AG09319 (cell line): ENCODE measurements around the gene ATXN1L.
A peak's percentile ranks its signal among the peaks of the same experiment; 100 is the strongest.
"Not testable (repeated sequence)": the region's sequence is repeated elsewhere in the genome, so short reads cannot be mapped to it uniquely, and the experiment has no call there.

ENCODE experiments used
- DNase-seq: peaks from one replicate; pipeline ENCODE4 v3.0.0-alpha.2; 2010; ENCODE audit warnings: low read depth; ENCODE audit errors: extremely low read depth
- CTCF ChIP-seq: IDR thresholded peaks from 2 replicates; pipeline ENCODE4 v1.5.1; 2011; ENCODE audit warnings: low read depth, mild to moderate bottlenecking, inconsistent platforms, low read length, moderate library complexity

Gene ATXN1L

DNA sequence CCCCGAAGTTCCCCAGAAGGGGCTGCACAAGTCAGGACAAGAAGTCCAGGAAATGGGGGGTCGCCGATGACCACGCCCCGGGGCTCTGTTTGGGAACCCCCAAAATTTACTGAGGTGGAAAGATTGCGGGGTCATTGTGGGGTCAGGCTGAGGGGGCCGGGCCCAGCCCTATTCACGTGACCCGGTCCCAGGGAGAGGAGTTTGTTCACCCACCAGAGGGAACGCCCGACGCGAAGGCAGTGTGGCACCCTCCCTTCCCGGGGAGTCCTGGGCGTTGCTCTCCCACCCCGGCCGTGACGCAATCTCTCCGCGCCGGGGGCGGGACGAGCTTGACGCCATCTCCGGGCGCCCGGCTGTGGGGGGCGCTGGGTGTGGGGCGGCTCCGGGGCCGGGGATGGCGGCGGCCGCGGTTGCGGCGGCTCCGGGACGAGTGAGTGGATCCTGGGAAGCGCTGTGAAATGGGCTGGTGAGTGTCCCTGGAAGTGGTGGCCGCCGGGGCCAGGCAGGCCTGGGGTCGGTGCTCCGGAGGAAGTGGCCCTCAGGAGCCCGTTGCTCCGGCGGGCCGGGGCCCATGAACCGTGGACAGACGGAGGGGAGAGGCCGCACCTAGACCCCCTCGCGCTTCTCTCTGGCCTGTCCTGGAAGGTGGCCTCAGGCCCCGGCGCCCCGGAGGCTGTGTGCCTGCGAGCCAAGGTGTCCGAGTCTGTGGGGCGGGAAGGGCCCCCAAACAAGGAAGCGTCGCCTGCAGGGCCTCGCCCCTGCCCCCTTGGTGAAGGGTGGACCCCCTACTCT lies at the start of gene ATXN1L:
TSS of gene ATXN1L (plus strand) at position 338 of the 792 bp plus-strand sequence. CDS start 3,765 bp downstream, outside the sequence.
- no peak for TF ChIP-seq CTCF
- peak; percentile 80 for DNase-seq

- no peak for DNase-seq
- TF ChIP-seq CTCF: no peak
Observed at GRCh38 chr16:71796501-71797097, 49.2 kb upstream of the ATXN1L start.

DNA sequence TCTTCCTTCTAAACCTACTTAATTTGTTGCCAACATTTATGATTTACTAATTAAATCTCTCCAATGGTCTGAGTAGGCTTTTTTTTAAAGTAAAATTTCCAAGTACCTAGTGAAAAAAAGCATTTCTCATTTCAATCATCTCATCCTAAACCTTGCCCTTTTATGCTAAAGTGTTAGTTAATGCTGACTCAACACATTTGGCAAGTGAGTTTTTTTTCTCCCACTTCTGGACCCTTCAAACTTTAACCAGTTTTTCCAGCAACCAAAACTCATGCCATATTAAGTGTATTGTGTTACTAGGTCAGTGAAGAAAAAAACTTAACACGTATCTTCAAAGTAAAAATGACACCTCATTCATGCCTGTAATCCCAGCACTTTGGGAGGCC lies 42.5 kb upstream of the ATXN1L start:
- DNase-seq: no peak
- TF ChIP-seq CTCF: no peak

DNA sequence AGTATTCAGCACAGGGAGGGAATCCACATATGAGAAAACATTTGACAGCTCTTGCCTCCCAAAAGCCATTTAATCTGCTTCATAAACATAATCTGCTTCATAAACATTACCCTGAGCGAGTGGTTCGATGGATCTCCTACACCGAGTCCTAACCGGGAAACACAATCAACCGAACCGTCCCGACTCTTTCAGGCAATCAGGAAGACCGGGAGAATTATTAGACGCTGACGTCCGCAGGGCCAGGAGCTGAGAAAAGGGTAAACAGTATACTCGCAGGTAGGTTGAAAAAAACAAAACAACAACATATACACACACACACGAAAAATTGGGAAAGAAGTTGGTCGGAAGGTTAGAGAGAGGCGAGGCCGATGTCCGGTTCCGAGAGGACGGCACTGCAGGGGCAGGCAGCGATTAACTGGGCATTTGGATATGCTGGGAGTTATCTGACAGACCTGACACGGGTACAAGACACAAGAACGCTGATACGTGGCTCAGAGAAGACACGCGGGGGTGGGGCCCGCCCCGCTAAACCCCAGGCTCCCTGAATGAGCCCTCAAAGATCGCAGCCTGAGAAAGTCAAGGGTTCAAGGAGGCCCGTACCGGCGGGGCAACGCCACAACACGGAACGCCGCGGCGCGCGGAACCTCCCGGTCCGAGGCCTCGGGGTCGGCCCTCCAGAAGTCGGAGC lies 37.7 kb upstream of the ATXN1L start:
- no peak for DNase-seq
- no peak for TF ChIP-seq CTCF

GRCh38 chr16:71808593-71809459 lies 37.0 kb upstream of the ATXN1L start, which contains the start of gene AP1G1:
Gene AP1G1, minus strand, starts transcription at chr16:71808834. Its CDS starts 19,355 bp downstream, at chr16:71789479.
- TF ChIP-seq CTCF: no peak
- peak; percentile 98 for DNase-seq

DNA sequence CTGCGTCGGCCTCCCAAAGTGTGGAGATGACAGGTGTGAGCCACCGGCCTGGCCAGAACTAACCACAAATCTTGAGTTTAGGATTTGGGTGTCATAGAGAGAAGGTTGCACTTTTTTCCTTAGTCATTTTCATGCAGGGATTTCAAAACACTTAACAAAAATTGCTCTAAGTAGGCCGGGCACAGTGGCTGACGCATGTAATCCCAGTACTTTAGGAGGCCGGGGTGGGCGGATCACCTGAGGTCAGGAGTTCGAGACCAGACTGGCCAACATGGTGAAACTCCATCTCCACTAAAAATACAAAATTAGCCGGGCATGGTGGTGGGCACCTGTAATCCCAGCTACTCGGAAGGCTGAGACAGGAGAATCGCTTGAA lies 35.6 kb upstream of the ATXN1L start:
- DNase-seq: not testable (repeated sequence)

DNA sequence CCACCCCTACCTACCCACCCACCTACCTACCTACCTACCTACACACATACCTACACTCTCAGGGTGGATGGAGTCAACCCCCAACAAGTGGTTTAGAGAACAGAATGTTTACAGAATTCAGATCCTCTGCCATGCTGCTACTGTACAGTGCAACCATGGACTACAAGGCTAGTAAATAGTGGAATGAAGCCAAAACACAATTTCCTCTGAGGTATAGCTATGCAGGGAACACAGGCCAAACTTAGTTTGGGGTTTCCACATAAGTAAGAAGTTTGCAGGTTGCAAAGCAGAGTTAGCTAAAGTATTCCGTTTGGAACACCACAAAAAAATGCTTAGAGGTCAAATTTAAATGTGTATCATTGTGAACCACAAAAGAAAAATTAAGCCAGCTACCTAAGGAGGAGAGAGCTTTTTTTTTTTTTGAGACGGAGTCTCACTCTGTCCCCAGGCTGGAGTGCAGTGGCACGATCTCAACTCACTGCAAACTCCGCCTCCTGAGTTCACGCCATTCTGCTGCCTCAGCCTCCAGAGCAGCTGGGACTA lies 34.4 kb upstream of the ATXN1L start:
- DNase-seq: no peak
- TF ChIP-seq CTCF: no peak

GRCh38 chr16:71817155-71817500 lies 28.6 kb upstream of the ATXN1L start:
- DNase-seq: not testable (repeated sequence)
